A204.1 (cell line): ENCODE measurements around the gene MIB2.
"Not testable (repeated sequence)": the region's sequence is repeated elsewhere in the genome, so short reads cannot be mapped to it uniquely, and the experiment has no call there.

Experiments
- FAIRE-seq: peaks from 2 replicates; lab custom pipeline; 2012; peaks lifted over from hg19 to GRCh38; lab: Jason Lieb, UNC

Gene MIB2

DNA sequence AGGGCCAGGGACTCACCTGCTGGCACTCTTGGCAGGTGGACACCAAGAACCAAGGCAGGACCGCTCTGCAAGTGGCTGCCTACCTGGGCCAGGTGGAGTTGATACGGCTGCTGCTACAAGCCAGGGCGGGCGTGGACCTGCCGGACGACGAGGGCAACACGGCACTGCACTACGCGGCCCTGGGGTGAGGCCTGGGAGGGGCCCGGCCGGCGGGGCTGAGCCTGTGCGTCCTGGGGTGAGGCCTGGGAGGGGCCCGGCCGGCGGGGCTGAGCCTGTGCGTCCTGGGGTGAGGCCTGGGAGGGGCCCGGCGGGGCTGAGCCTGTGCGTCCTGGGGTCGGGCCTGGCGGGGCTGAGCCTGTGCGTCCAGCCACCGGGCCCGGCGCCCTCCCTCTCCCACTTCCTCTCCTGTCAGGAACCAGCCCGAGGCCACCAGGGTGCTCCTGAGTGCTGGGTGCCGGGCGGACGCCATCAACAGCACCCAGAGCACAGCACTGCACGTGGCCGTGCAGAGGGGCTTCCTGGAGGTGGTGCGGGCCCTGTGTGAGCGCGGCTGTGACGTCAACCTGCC is 12.0 kb downstream of the MIB2 start:
- no peak for FAIRE-seq

DNA sequence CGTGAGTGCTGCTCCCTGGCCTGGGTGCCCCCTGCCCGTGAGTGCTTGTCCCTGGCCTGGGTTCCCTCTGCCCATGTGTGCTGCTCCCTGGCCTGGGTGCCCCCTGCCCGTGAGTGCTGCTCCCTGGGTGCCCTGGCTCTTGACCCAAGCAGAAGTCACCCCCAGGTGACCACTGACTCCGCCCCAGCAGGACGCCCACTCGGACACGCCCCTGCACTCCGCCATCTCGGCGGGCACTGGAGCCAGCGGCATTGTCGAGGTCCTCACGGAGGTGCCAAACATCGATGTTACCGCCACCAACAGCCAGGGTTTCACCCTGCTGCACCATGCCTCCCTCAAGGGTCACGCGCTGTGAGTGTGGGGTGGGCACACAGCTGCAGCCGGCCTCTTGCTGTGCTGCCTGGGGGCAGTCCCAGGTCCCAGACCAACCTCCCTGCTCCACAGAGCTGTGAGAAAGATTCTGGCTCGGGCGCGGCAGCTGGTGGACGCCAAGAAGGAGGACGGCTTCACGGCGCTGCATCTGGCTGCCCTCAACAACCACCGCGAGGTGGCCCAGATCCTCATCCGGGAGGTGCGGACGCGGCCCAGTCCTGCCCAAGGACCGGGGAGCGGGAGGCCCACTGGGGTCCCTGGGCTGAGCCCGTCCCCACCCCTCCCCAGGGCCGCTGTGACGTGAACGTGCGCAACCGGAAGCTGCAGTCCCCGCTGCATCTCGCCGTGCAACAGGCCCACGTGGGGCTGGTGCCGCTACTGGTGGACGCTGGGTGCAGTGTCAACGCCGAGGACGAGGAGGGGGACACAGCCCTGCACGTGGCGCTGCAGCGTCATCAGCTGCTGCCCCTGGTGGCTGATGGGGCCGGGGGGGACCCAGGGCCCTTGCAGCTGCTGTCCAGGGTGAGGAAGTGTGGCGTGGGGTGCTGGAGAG is 12.8 kb downstream of the MIB2 start:
- no peak for FAIRE-seq

DNA sequence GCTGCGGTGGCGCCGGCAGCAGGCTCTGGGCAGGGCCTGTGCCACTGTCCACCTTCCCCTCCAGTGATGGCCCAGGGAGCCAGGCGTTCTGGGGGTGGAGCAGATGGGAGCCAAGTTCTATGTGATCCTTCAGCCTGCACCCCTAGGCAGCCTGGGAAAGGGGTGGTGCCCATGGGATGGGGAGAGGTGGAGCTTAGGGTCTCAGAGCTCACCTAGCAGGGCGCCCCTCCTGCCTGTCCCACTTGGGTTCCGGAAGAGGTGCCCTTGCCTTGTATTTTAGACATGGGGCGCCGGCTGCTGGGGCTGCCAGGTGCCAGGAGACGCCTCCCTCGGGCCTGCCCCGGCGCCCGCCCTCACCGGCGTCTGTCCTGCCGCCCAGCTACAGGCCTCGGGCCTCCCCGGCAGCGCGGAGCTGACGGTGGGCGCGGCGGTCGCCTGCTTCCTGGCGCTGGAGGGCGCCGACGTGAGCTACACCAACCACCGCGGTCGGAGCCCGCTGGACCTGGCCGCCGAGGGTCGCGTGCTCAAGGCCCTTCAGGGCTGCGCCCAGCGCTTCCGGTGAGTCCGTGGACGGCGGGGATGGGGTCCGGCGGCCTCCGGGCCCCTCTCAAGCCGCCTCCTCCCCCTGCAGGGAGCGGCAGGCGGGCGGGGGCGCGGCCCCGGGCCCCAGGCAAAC is 13.6 kb downstream of the MIB2 start:
- FAIRE-seq: no peak

DNA sequence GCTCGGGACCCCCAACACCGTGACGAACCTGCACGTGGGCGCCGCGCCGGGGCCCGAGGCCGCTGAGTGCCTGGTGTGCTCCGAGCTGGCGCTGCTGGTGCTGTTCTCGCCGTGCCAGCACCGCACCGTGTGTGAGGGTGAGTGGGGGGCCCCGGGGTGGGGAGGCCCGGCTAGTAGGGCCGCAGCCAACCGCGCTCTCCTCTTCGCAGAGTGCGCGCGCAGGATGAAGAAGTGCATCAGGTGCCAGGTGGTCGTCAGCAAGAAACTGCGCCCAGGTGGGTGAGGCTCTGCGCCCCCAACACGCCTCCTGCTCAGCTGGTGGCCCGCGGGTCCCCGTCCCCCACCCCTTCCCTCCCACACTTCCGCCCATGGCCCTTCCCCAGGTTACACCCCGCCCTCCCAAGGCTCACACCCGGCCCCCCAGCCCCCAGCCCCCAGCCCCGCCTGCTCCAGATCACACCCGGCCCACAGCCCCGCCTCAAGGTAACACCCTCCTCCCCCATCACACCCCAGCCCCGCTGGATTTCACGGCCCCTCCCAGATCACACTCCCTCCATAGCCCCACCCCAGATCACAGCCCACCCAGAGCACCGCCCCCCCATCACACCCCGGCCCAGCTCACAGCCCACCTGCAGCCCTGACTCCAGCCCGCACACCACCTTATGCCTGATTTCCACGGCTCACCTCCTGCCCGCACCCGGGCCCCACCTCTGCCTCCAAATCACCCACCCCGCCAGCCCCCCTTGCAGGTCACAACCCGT is 14.3 kb downstream of the MIB2 start:
- no peak for FAIRE-seq

DNA sequence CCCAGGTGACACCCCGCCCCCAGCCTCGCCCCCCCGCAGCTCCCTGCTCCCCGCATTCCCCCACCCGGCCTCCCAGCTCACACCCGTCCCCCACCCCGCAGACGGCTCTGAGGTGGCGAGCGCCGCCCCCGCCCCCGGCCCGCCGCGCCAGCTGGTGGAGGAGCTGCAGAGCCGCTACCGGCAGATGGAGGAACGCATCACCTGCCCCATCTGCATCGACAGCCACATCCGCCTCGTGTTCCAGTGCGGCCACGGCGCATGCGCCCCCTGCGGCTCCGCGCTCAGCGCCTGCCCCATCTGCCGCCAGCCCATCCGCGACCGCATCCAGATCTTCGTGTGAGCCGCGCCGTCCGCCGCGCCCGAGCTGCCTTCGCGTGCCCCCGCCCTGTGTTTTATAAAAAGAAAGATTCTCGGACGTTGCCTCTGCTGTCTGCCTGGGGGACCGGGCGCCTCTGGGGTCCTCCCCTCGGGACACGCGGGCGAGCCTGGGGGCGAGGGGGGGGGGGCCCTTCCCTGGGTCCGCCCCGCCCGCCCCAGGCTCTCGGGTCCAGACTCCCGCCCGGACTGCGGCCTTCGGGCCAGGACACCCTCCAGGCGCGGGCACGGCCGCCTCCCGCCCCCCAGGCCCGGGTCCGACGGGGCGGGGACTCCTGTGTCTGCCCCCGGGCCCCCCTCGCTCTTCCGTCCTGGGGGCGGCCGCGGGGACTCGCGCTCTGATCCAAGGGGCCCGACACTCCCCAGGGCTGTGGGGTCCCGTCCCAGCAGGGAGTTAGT is 15.1 kb downstream of the MIB2 start:
- no peak for FAIRE-seq

DNA sequence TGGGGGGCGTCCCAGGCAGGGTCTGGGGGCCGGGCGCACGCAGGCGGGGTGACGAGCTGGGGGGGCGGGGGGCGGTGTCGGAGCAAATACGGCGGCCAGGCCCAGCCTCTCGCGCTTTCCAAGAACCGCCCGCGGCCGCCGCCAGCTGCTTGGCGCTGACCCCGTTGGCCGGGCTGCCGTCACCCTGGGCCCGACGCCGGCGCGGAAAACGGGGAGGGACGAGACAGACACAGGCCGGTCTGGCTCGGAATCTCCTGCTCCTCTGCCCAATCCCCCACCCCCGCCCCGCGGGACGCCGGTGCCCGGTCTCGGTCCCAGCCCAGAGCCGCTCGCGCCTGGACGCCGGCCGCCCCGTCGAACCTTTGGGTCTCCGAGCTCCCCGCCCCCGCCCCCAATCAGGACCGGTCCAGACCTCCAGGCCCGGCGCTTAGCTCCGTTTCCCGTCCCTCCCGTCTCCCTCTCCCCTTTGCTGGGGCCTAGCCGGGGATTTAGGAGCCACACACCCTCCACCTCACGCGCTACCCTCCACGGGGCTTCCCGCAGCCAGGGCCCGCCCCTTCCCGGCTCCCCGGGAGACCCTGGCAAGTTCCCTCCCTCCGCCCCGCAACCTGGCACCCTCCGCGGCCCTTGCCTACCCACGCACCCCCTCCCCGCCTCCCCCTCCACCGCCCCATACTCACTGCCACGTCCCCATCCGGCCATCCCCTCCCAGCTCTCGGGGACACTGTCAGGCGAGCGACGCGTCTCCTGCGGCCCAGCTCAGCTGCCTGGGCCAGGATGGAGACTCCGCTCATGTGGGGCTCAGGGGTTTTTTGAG is 15.9 kb downstream of the MIB2 start:
- no peak for FAIRE-seq

DNA sequence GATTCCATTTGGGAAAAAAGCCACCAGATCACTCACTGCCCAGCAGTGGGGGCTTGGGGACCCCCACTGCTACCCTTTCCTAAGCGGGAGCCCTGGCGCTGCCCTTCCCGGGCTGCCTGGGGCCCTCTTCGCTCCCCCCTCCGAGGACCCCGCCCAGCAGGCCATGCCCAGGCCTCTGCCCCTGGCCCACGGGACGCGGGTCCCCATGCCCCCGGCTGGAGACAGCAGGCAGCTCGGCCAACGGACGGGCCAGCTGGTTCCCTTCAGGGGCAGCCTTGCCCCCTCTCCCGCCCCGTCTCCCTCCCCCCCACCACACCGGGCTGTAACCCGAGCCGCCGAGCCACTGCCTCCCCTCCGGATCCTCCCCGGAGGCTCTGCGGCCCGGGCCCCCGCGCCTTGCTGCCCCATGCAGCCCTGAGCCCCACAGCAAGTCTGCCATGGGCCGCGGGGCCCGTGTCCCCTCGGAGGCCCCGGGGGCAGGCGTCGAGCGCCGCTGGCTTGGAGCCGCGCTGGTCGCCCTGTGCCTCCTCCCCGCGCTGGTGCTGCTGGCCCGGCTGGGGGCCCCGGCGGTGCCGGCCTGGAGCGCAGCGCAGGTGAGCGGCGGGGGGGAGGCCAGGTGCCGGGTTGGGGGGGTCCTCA is 16.6 kb downstream of the MIB2 start, which contains the start of gene MMP23B:
MMP23B (plus strand) TSS at position 392 of the 639 bp plus-strand sequence; CDS start at position 438, 46 bp downstream.
- FAIRE-seq: no peak

DNA sequence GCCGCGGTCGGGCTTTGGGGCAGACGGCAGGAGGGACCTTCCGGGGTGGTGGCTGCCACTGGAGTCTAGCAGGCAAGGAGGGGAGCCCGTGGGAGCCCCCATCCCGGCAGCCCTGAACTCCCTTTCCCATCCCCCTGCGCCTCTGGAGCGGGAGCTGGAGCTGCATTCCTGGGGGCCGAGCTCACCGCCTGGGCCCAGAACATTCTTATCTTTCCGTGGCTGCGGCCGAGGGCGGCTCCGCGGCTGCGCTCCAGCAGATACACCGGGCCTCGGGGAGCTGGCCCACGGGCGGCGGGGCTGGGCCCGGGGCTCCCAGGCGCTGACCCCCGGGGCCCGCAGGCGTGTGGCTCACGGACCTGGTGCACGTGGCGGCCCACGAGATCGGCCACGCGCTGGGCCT is 18.1 kb downstream of the MIB2 start:
- not testable (repeated sequence) for FAIRE-seq

DNA sequence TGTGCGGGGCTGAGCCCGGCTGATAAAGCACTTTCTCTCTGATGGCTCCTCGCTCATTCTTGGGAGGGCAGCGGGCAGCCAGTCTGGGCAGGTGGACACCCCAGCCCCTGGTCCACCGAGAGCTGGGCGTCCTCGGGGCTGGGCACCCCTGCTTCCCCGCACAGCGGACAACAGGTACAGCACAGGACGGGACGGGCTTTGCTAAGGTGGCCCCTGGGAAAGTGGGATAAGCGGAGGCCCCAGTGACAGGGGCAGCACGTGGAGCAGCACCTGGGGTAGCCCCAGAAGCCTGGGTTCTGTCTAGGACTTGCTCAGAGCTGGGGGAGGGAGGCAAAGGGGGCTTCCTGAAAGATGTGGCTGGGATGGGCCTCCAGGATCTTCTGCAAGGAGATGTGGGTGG is 19.3 kb downstream of the MIB2 start:
- not testable (repeated sequence) for FAIRE-seq

DNA sequence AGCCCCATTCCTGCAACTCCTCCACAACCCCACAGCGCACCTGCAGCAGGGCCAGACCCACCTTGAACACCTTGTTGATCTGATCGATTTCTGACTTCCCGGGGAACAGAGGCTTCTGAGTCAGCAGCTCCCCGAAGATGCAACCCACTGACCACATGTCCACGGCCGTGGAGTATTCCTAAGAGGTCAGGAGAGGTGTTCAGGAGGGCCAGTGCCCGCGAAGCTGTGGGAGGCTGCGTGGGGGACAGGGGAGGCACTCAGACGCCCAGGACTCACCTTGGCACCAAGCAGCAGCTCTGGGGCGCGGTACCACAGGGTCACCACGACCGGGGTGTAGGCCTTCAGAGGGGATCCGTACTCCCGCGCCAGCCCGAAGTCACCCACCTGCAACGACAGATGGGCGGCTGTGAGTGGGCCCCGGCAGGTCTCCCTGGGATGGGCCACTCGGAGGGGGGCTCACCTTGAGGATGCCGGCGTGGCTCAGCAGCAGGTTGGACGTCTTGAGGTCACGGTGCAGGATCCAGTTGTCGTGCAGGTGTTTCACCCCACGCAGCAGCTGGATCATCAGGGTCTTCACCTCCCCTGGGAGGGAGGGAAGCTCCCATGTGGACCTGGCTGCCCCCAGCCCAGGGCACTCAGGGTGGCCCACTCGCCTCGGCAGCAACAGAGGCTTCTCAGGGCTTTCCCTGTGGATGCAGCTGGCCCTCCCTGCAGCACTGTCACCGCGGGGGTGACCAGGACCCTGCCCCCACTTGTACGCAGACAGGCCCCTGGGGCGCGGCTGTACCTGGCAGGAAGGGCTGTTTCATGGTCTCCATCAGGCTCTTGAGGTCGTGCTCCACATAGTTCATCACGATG is 21.6 kb downstream of the MIB2 start:
- FAIRE-seq: not testable (repeated sequence)

DNA sequence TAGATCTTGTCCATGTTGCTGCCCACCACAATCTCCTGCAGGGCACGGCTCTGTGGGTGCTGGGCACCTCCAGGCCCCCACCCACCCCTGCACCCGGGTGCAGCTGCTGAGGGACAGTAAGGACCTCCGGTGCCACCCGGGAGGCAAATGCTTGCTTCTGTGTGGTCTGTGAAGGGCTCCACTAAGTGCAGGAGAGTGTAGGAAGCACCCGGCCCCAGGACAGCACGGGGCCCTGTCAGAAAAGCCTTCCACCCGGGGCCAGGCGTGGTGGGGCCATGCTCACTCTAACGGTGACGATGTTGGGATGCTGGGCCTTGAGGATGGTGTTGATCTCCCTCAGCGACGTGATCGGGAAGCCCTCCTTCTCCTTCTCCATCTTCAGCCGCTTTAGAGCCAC is 22.2 kb downstream of the MIB2 start:
- not testable (repeated sequence) for FAIRE-seq

DNA sequence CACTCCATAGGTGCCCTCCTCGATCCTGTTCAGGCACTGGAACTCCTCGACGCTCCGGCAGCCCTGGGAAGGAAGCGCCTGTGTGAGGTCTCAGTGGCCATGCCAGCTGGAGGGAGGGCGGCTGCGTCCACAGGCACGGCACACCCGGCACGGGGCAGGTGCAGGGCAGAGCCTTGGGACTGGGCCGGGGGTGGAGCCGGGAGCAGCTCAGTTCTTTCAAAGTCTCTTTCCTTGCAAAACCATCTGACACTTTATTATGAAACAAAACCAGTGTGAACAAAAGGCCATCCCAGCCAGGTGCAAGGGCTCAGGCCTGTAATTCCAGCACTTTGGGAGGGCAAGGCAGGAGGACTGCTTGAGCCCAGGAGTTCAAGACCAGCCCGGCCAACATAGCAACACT is 23.2 kb downstream of the MIB2 start:
- not testable (repeated sequence) for FAIRE-seq

DNA sequence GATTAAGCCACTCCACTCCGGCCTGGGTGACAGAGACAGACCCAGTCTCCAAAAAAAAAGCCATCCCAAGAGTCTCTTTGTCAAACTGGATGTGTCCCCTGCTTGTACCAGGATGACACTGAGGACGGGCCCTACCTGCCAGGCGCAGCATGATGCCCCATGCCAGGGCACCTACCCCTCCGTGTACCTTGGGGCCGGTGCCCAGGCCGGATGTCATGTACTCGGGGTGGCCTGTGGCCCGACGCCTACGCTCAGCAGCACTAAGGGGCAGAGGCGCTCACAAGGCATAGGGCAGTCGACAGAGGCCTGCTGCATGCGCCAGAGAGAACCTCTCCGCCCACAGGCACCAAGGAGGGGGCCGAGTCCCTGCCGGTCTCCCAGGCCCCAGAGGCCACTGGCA is 24.1 kb downstream of the MIB2 start:
- not testable (repeated sequence) for FAIRE-seq

DNA sequence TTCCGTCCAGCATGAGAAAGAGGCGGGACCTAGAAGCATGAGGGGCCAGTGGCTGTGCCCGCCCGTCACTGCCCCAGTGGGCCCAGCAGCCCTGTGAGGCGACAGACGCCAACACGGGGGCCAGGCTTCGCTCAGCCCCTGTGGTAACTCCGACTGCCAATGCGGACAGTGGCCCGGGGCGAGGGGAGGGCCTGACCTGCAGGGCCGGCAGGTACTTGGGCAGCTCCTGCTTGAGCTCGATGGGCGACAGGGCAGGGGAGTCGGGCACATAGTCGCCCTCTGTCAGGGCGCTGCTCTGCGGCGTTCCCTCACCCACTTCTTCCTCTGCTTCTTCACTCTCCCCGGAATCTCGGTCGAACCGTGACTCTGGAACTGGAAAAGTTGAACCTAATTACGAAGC is 24.8 kb downstream of the MIB2 start:
- FAIRE-seq: not testable (repeated sequence)

DNA sequence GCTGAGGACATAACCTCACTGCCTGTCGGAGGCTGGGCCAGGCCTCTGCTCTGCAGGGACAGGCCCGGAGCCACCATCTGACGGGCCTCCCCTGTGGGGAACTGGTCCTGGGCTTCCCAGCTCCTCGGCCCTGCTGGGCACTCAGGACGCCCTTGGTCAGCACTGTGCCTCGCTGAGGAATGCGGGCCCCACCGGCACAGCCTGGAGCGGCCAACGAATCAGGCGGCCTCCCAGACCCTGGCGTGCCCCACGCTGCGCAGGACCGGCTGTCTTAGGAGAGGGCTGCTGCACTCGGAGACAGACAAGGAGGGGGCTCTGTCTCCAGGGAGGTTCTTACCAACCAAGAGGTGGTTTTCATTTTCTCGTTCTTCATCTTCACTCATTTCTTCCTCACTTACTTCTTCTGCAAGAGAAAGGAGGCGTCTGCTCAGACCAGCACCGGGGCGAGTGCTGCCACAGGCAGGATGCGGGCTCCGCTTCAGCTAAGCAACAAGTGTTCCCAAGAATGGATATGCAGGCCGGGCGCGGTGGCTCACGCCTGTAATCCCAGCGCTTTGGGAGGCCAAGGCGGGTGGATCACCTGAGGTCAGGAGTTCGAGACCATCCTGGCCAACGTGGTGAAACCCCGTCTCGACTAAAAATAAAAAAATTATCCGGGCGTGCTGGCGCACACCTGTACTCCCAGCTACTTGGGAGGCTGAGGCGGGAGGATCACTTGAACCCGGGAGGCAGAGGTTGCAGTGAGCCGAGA is 25.6 kb downstream of the MIB2 start:
- FAIRE-seq: not testable (repeated sequence)

DNA sequence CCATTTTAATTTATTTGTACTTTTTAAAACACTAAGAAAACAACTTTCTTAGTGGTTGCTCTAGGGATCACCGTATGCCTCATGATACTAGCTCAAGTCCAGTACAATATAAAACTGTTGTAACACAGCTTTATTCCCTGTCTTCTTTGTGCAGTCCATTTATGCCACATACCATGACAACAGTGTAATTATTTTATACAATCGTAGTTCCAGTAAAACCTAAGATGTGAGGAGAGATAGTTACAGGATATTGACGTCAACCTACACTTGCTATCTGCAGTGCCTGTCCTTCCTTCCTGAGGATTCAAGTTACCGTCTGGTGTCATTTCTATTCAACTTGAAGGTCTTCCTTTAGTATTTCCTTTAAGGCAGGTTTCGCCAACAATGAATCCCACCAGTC is 31.0 kb downstream of the MIB2 start:
- FAIRE-seq: not testable (repeated sequence)

DNA sequence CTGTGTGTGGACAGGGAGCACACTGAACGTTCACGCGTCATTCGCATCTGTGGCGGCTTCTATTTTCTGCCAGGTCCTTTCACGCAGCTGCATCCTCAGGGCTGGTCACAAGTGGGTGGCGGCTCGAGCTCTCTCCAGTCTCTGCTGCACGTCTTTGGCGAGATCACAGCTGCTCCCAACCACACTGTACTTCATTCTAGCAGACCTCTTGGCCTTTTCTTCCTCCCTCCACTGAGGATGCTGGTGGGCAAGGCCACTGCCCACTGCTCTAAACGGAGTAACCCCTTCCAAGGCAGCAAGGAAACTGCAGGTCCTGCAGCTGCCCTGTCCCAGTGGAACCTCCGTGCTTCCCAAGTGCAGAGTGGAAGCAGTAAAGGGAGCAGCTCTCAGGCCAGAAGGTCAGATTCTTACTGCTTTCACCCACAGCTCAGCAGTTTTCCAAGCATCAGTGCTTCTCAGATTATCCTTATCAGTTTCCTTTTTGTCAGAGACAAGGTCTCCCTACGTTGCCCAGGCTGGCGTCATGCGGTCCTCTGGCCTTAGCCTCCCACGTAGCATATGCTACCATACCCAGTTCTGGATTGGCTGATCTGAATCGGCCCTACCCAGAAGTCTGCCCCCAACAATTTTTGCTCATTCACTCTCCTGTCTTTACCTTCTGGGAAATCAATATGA is 32.4 kb downstream of the MIB2 start:
- FAIRE-seq: not testable (repeated sequence)

DNA sequence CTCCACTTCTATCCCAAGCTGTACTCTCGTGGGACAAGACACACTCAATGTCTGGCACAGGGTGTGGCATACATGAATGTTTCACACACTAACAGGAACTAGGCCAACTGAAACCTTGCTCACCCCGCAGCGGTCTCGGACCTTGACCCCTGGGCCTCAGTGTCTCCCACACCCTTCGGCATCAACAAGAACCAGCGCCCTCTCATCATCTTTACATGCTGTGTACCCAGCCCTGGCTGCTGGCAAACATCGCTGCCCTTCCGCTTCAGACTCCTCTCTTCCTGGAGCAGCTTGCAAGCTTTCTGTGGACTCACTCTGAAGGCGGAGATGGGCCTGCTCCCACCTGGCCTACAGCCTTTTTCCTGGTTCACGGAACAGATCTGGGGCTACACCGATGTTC is 33.0 kb downstream of the MIB2 start:
- FAIRE-seq: not testable (repeated sequence)
